AG04450 (cell line): ENCODE data around the gene ATP6V1B1. TPM values are rescaled to one million over a fixed set of nuclear protein-coding genes. Genes with fewer than 3 reads are reported as not detected.

ENCODE experiments used
- CTCF ChIA-PET: fragments of 300-600, 350-600 bp; formaldehyde crosslinking; extraction: SDS; loops from one replicate; lab custom pipeline; 2022; ENCODE audit warnings: antibody characterized with exemption, inconsistent platforms; lab: Charles Lee
- POLR2A ChIA-PET: fragments of 350-600 bp; formaldehyde crosslinking; extraction: SDS; loops from one replicate; lab custom pipeline; 2021; ENCODE audit warnings: antibody characterized with exemption, inconsistent platforms; lab: Yijun Ruan, JAX
- DNase-seq: peaks from one replicate; pipeline ENCODE4 v3.0.0-alpha.2; 2011; ENCODE audit warnings: low read depth, low spot score
- H3K27ac ChIP-seq: one replicate; pipeline ENCODE4 v1.5.1; 2012; ENCODE audit warnings: low read depth, low read length, control low read depth
- H3K27me3 ChIP-seq: one replicate; pipeline ENCODE4 v1.6.0; 2012; ENCODE audit warnings: low read length; ENCODE audit not compliant: control insufficient read depth, insufficient read depth
- H3K4me3 ChIP-seq: 2 replicates; pipeline ENCODE4 v1.5.1; 2011; ENCODE audit warnings: mild to moderate bottlenecking, low read depth, low read length, control low read depth
- H3K9me3 ChIP-seq: 2 replicates; pipeline ENCODE4 v1.5.1; 2012; ENCODE audit warnings: low read length; ENCODE audit not compliant: control insufficient read depth, insufficient read depth
- polyA plus RNA-seq: library from polyadenylated mRNA; depleted of rRNA; stranded (reverse); fragments of >200 nt; gene quantifications from 2 replicates; pipeline ENCODE4 v1.2.3, GENCODE V29; 2011
- TF ChIP-seq, protein P1 (sequence below): IDR thresholded peaks from 2 replicates; pipeline ENCODE4 v1.5.1; 2011; ENCODE audit warnings: low read depth, low read length, control low read depth, inconsistent platforms

The ATP6V1B1 gene
- polyA plus RNA-seq, 1 experiment: 0.82 TPM

GRCh38 chr2:70991142-70991541 is 55.4 kb downstream of the ATP6V1B1 start:
- ChIA-PET CTCF (interaction anchor here (2.8 kb wide), 1 partner anchor 11 kb away, joined by 14 read pairs; no protein-coding TSS in a partner anchor), POLR2A (no interaction called here)
- H3K27ac ChIP-seq: no peak overlapping the region
- DNase-seq: no peak
- no peaks in the 10 kb centered on the region; the same call in 1 of the 2 replicates for H3K9me3 ChIP-seq
- H3K4me3 ChIP-seq: no peak overlapping the region
- TF ChIP-seq, protein P1, sequence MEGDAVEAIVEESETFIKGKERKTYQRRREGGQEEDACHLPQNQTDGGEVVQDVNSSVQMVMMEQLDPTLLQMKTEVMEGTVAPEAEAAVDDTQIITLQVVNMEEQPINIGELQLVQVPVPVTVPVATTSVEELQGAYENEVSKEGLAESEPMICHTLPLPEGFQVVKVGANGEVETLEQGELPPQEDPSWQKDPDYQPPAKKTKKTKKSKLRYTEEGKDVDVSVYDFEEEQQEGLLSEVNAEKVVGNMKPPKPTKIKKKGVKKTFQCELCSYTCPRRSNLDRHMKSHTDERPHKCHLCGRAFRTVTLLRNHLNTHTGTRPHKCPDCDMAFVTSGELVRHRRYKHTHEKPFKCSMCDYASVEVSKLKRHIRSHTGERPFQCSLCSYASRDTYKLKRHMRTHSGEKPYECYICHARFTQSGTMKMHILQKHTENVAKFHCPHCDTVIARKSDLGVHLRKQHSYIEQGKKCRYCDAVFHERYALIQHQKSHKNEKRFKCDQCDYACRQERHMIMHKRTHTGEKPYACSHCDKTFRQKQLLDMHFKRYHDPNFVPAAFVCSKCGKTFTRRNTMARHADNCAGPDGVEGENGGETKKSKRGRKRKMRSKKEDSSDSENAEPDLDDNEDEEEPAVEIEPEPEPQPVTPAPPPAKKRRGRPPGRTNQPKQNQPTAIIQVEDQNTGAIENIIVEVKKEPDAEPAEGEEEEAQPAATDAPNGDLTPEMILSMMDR: no peak
- H3K27me3 ChIP-seq: no peaks in the 10 kb centered on the region

- no peak for DNase-seq
- POLR2A ChIA-PET: no interaction called here
- Histone ChIP-seq H3K27ac (no peak overlapping the region), H3K4me3 (no peak overlapping the region), H3K9me3 (no peaks in the 10 kb centered on the region; the same call in 1 of the 2 replicates), H3K27me3 (no peaks in the 10 kb centered on the region)
- CTCF ChIA-PET: interaction anchor here (0.6 to 2.8 kb wide), 2 partner anchors 10 to 26 kb away, joined by 3 to 14 read pairs; no protein-coding TSS in a partner anchor
- TF ChIP-seq, protein P1: no peak
These were observed 56.0 kb downstream of the ATP6V1B1 start for GRCh38 chr2:70991742-70992141.

- Histone ChIP-seq H3K9me3 (no peaks in the 10 kb centered on the region; the same call in 1 of the 2 replicates), H3K27ac (no peak overlapping the region), H3K27me3 (no peaks in the 10 kb centered on the region), H3K4me3 (peak overlapping the region; percentile 78)
- POLR2A ChIA-PET: interaction anchor here (1.5 kb wide), 1 partner anchor 9 kb away, joined by 3 read pairs; no protein-coding TSS in a partner anchor
- CTCF ChIA-PET: interaction anchor here (0.6 to 2.8 kb wide), 5 partner anchors 9 to 338 kb away, joined by 3 to 14 read pairs (median 5); partner anchors contain the start of genes ANKRD53 and ZNF638
- DNase-seq: no peak
- TF ChIP-seq, protein P1: no peak
These were observed 57.5 kb downstream of the ATP6V1B1 start for GRCh38 chr2:70992945-70993853.

DNA sequence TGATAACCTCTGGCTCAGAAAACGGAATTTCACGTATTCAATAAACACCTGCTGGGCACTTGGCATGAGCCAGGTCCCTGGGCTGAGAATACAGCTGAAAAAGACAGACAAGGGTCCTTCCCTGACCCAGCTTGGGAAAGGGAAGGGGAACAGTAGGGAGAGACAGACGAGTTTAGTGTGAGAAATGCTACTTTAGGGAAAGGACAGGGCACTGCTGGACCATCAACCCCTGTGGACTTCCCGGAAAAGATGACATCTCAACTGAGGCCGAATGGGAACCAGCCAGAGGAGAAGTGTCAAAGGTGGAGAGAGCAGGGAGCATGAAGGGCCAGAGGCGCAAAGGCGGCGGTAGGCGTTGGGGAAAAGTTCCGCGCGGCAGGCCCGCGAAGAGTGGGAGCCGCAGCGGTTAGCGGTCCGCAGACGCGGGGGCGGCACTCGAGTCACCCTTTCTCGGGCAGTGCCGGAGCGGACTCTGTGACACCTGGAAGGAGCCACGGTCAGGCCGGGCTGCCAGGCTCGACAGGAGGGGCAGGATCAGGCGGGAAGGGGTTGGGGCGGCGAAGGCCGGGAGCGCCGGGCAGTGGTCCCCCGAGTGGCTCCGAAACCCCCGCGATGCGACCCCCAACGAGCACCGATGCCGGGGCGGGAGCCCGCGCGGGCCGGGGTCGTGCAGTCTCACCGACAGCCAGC is 58.5 kb downstream of the ATP6V1B1 start:
- TF ChIP-seq, protein P1: no peak
- H3K27ac ChIP-seq: no peak overlapping the region
- ChIA-PET CTCF (no interaction called here), POLR2A (interaction anchor here (1.5 kb wide), 1 partner anchor 10 kb away, joined by 3 read pairs; no protein-coding TSS in a partner anchor)
- H3K4me3 ChIP-seq: peak overlapping the region; percentile 78
- H3K27me3 ChIP-seq: no peaks in the 10 kb centered on the region
- H3K9me3 ChIP-seq: no peaks in the 10 kb centered on the region; the same call in 1 of the 2 replicates
- DNase-seq: no peak
